ENCODE results near the gene IFNL3.
"Not testable (repeated sequence)": the region's sequence is repeated elsewhere in the genome, so short reads cannot be mapped to it uniquely, and the experiment has no call there.

IFNL3 gene

DNA sequence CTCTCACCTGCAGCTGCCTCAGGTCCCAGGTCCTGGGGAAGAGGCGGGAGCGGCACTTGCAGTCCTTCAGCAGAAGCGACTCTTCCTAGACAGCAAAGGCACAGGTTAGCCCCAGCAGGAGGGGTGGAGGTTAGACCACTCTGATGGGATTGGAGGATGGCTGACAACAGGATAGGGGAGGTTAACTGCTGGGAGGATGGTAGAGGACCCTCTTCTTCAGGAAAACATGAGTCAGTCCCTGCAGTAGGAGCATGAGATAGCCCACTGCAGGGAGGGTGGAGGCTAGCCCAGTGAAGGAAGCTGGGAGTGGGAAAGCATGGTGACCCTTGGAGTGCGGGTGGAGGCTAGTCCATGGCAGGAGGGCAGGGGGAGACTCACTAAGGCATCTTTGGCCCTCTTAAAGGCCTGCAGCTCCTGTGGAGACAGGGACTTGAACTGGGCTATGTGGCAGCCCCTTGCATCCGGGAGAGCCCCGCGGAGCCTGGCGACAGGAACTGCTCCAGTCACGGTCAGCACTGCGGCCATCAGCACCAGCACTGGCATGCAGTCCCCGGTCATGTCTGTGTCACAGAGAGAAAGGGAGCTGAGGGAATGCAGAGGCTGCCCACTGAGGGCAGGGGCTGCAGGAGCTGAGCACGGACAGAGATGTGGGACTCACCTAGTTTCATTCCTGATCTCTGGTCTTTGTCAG, at the start of gene IFNL3:
Gene IFNL3 (minus strand): TSS at position 597 of the 691 bp plus-strand sequence. CDS start 39 bp downstream, at position 558.
- not testable (repeated sequence) for DNase-seq (ENCODE audit: low read depth)

DNA sequence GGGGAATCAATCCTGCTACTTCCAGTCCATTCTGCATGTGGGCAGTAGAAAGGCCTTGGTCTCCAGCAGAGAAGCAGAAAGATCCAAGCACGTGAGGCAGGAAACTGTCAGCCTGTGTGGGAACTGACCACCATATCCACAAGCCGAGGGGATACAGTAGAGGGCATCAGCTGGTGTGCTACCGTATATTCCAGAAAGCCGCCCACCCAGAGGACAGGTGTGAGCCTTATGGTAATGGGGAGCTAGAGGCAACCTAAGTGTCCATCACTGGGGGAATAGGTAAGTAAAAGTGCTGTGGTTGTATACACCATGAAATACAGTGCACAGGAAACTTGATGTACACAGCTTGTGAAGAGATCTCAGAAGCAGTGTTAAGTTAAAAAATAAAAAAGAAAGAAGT, 48.6 kb upstream of the IFNL3 start:
- DNase-seq (ENCODE audit: low read depth) = no peak

DNA sequence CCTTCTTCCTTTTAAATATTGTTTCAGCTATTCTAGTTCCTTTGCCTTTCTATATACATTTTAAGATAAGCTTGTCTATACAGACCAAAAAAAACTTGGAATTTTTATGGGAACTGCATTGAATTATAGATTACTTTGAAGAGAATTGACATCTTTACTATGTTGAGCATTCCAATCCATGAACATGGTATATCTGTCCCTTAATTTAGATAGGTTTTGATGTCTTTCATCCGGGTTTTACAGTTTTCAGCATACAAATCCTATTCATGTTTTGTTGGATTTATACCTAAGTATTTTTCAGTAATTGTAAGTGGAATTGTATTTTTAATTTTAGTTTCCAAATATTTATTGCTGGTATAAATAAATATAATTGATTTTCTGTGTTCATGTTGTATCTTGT, 39.2 kb upstream of the IFNL3 start:
- DNase-seq (ENCODE audit: low read depth) = no peak

DNA sequence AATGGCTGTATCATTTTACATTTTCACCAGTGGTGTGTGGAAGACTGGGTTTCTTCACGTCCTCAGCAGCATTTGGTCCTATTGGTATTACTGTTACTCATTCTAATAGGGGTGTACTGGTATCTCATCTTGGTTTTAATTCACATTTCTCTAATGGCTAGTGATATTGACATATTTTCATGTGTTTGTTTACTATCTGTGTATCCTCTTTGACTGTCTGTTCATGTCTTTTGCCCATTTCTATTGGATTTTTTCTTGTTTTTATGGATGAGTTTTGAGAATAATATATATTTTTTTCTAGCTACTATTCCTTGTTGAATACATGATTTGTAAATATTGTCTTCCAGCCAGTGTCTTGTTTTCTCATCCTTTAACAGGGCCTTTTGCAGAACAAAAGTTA, 37.2 kb upstream of the IFNL3 start:
- no peak for DNase-seq (ENCODE audit: low read depth)

DNA sequence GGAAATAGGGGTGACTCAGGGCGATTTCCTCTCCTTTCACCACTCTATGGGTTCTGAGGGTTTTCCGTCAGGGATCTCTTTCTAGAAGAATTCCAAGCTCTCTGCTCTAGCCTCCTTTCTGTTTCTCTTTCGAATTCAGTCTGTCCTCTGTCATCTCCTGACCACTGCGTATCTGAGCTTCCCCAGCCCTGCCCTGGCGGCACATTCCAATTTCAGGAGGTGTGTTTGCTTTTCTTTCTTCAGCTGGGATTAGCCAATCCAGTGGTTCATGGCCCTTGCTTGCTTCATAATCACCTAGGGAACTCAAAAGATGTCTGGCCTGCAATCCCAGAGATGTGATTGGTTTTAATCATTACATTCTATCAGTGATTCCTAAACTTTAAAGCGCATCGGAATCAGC, 32.8 kb upstream of the IFNL3 start:
- no peak for DNase-seq (ENCODE audit: low read depth)

DNA sequence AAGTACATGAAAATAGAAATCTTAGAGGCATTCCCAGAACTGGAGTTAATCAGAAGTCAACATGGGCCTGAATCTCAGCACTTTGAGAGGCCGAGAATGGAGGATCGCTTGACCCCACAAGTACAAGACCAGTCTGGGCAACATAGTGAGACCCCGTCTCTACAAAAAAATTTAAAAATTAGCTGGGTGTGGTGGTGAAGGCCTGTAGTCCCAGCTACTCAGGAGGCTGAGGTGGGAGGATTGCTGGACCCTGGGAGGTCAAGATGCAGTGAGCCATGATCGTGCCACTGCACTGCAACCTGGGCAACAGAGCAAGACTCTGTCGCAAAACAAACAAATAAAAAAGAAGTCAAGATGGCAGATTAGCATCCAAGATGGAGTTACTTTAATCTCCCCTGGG, 31.9 kb upstream of the IFNL3 start:
- DNase-seq (ENCODE audit: low read depth) = no peak

DNA sequence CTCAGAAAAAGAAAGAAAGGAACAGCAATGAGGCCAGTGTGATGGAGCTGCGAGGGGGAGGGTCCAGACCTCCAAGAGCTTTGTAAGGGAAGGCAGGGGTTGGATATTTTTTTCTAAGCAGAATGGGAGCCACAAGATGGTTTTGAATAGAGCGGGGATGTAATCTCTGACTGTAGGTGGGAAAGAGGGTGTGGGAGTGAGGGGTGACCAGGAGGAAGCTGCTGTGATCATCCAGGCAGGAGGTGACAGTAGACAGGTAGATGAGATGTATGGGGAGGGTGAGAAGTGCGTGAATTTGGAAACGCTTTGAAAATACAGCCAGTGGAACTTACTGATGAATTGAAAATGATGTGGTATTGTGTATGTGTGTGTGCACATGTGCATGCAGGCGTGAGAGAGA, 30.8 kb upstream of the IFNL3 start:
- no peak for DNase-seq (ENCODE audit: low read depth)

DNA sequence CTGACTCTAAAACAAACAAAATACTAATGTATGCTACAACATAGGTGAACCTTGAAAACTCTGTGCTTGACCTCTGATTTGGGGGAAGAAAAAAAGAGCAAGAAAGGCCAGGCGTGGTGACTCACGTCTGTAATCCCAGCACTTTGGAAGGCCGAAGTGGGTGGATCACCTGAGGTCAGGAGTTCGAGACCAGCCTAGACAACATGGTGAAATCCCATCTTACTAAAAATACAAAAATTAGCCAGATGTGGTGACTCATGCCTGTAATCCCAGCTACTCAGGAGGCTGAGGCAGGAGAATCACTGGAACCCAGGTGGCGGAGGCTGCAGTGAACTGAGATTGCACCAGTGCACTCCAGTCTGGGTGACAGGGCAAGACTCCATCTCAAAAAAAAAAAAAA, 29.1 kb upstream of the IFNL3 start:
- DNase-seq (ENCODE audit: low read depth) = not testable (repeated sequence)

DNA sequence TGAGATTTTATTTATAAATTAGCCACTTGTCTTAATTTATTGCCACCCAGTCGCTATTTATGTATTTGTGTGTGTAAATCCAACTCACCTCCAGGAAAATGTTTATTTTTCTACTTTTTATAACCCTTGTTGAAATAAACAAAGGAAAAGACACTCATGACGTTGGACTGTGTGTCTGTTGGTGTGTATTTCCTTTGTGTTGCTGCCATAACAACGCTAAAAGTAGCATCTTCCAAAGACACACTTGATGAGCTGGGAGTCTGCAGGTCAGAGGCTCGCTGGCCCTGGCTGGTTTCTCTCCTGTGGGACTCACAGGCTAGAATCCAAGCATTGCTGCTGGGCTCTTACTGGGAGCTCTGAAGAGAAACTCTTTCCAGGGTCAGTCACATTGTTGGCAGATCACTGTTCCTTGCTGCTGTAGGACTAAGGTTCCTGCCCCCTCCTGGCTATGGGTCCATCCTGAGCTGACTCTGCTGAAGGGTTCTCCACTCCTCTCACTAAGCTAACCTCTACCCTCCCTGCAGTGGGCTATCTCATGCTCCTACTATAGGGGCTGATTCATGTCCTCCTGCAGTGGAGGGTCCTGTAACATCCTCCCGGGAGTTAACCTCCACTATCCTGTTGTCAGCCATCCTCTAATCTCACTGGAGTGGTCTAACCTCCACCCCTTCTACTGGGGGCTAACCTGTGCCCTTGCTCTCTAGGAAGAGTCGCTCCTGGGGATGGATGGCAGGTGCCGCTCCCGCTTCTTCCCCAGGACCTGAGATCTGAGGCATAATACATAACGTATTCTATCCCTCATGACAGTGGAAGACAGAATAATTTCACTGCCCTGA, 25.4 kb upstream of the IFNL3 start:
- no peak for DNase-seq (ENCODE audit: low read depth)

DNA sequence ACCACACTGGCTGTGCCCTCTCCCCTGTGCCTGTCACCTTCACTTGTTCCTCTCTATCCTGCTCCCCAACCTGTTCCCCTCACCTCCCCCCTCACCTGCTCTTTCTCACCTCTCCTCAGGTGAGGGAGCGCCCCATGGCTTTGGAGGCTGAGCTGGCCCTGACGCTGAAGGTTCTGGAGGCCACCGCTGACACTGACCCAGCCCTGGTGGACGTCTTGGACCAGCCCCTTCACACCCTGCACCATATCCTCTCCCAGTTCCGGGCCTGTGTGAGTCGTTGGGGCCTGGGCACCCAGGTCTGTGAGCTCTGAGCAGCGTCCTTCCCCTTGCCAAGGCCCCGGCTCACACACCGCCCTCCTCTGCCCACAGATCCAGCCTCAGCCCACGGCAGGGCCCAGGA, 24.6 kb upstream of the IFNL3 start:
- DNase-seq (ENCODE audit: low read depth) = not testable (repeated sequence)

DNA sequence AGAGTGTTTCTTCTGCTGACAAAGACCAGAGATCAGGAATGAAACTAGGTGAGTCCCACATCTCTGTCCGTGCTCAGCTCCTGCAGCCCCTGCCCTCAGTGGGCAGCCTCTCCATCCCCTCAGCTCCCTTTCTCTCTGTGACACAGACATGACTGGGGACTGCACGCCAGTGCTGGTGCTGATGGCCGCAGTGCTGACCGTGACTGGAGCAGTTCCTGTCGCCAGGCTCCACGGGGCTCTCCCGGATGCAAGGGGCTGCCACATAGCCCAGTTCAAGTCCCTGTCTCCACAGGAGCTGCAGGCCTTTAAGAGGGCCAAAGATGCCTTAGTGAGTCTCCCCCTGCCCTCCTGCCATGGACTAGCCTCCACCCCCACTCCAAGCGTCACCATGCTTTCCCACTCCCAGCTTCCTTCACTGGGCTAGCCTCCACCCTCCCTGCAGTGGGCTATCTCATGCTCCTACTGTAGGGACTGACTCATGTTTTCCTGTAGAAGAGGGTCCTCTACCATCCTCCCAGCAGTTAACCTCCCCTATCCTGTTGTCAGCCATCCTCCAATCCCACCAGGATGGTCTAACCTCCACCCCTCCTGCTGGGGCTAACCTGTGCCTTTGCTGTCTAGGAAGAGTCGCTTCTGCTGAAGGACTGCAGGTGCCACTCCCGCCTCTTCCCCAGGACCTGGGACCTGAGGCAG, 23.9 kb upstream of the IFNL3 start:
- not testable (repeated sequence) for DNase-seq (ENCODE audit: low read depth)

DNA sequence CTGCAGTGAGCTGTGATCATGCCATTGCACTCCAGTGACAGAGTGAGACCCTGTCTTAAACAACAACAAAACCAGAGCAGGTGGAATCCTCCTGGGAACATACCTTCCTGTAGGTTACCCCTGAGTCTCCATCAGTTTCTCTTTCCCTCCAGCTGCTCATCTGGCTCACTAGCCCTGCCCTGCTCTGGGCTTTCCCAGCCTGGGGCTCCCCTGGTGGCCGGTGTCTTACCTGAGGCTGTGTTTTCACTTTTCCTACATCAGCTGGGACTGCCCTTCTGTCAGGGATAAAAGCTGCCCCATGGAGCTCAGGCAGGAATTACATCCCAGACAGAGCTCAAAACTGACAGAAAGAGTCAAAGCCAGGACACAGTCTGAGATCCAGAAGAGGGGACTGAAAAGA, 23.3 kb upstream of the IFNL3 start, which contains the start of gene IFNL2:
Gene IFNL2 (plus strand): TSS at position 312 of the 400 bp plus-strand sequence. CDS start 173 bp downstream, outside the sequence.
- DNase-seq (ENCODE audit: low read depth) = not testable (repeated sequence)

DNA sequence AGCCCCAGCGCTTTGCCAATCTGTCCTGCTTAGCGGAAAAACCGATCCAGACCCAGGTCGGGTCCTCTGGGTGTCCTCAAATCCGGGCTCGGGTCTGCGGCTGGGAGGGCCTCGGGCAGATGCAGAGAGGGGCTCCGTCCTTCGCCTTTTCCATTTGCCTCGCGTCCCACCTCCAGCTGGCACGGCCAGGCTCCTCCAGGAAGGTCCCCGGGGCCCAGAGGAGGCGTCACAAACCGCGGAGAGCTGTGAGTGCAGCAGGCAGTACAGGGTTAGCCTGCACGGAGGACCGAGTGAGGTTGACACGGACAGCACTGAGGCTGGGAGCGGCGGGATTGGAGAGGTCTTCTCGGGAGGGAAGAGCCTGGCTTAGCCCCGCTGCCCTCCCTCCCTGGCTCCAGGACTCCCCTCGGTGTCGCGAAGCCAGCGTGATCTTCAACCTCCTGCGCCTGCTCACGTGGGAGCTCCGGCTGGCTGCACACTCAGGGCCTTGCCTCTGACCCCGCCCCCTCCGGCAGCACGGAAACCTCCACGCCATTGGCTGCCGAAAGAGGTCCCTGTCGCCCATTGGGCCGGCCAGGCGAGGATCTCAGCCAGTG, 20.6 kb upstream of the IFNL3 start:
- DNase-seq (ENCODE audit: low read depth) = no peak

DNA sequence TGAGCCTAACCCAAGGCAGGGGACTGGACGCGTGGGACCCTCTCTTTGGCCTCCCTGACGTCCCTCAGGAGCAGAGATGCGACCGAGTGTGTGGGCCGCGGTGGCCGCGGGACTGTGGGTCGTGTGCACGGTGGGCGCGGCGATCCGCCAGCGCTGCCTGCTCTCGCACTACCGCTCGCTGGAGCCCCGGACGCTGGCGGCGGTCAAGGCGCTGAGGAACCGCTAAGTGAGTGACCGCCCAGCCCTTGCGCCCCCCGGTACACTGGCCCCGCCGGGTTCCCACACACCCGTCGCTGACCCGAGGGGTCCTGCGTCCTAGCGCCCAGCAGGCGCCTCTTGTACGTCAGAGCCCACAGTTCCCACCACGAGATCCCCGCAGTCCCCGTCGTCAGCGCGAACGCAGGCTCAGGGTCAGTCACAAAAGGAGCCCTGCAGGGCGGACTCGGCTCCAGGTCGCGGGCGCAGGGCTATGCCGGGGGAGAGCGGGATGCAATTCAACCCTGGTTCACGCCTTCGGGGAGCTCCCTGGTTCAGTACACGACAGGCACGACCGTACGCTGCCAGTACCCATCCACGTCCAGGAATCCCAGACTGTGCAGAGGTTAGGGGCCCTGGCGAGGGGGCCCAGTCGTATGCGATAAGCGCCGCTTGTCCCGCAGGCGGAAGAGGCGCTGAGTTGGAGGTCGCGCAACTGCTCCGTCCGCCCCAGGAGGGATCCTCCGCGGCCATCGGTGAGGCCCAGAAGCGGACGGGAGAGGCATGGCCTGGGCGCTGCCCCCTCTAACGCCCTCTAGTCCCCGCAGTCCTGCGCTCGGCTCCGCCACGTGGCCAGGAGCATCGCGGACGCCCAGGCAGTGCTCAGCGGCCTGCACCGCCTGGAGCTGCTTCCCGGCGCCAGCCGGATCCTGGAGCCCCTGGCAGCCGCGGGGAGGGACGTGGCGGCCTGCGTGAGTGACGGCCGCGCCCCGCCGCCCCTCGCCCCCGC, 19.8 kb upstream of the IFNL3 start:
- DNase-seq (ENCODE audit: low read depth) = no peak

DNA sequence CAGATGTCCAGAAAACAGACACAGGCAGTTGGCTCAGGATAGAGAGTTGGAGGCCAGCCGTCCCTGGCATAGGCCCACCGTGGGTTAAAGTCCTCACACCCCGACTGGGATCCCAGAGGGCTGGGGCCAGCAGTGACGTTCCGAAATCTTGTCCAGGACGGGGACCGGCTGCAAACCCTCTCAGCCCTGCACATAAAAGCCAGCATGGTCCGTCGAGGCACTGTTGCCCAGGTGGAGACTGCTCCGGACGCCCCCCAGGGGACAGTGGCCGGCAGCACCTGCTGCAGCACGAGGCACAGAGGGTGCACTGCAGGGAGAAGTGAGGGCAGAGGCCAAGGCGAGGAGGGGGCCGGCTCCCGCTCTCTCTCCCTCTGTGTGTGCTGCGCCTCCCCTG, 19.1 kb upstream of the IFNL3 start:
- no peak for DNase-seq (ENCODE audit: low read depth)

DNA sequence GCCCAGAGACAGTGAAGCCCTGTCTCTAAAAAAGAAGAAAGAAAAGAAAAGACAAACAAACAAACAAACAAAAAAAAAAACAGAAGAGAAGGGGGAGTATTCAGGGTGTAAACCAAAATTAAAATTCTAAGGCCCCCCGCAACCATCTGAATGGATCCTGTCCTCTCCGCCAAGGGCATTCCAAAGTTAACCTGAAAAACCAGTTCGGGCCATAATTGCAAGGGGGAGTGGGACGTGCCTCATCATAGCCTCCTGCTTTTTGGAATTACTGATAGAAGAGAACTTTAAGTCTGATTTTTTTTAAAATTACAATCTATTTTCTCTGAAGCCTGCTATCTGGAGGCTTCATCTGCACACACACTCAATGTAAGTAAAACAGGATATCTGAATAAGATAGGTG, 17.7 kb upstream of the IFNL3 start:
- DNase-seq (ENCODE audit: low read depth) = no peak

DNA sequence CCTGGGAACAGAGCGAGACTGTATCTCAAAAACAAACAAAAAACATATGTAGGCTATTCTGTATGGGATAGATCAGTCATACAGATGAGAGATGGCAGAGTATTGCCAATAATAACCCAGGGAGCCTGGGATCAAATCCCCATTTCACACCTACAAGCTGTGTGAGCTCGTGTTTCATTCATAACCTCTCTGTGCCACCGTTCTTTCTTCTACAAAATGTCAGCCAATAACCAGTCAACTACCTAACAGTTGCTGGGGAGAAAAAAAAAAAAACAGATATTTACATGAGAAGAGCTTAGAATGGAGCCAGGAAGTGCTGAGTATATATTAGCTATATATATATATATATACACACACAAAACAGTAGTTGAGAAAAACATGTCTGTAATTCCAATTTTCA, 16.9 kb upstream of the IFNL3 start:
- DNase-seq (ENCODE audit: low read depth) = no peak

DNA sequence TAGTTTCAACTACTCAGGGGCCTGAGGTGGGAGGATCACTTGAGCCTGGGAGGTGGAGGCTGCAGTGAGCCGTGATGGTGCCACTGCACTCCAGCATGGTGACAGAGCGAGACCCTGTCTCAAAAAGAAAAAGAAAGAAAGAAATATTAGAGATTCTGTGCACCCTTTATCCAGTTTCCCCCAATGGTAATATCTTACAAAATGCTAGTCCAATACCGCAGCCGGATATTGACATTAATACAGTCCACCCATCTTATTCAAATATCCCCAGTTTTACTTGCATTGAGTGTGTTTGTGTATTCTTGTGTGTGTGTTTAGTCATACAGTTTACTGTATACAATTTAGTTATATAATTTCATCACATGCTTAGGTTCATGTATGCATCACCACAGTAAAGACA, 12.4 kb upstream of the IFNL3 start:
- DNase-seq (ENCODE audit: low read depth) = no peak

DNA sequence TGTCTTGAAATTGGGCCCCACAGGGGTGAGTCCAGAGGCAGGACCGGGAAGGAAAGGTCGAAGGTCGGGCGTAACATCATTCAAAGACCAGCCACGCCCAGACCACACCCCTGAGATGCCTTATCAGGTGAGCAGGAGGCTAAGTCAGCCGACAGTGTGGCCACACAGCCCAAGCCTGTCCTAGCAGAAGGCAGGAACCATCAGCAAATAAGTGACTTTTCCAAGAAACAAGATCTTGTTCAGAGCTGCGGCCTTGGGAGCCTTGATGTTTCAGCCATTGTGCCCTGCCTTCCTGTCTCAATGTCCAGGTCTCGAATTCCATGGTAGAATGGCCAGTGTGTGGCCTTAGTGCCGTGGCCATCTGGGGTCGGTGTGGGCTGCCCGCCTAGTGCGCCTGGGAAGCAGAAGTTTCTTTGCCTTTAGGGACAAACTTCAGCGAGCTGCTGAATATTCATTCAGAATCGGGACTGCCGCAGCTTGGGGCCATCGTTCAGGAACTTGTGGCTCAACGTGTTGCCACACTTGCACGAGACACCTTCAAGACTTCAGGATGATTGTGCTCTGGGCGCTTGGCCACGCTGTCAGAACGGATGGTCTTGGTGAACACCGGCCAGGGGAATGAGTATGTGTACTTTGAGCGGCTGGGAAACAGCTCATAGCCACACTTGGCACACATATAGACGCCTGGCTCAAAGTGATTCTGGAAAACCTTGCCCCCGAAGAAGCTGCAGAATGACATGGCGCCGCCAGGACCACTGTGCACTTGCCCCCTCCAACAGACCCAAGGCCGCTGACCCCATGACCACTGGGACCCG, 9.9 kb upstream of the IFNL3 start:
- DNase-seq (ENCODE audit: low read depth) = no peak

Measured in stimulated activated CD4-positive, alpha-beta T cell treated with anti-CD3 and anti-CD28 coated beads, Interleukin-2, amount 100 ng/mL, for 4 hours (primary cell).